ENCODE results near the gene AFM. TPM values are rescaled to one million over a fixed set of nuclear protein-coding genes. Genes with fewer than 3 reads are reported as not detected.

The AFM gene
- total RNA-seq (2021; fragmentation: NEBNext Ultra II Directional; extraction: Animal tissue kit (Norgen Biotek cat#: 25700)), result not detected in 2 replicates
- not detected in 2 replicates for polyA plus RNA-seq (2011; rRNA removed)
- not detected for polyA plus RNA-seq (2011; cell fraction: cytosol; rRNA removed)
- polyA plus RNA-seq (2011; cell fraction: nucleus; rRNA removed), result not detected
- polyA plus RNA-seq (2012, experiment 1 of 2), result not detected in 4 replicates
- polyA plus RNA-seq (2012, experiment 2 of 2), result not detected
- not detected for polyA plus RNA-seq (2013, experiment 1 of 2)
- polyA plus RNA-seq (2013, experiment 2 of 2), result not detected
- polyA minus RNA-seq (2011; rRNA and poly(A)+ RNA removed), result not detected in 2 replicates
- not detected for polyA minus RNA-seq (2011; cell fraction: cytosol; rRNA and poly(A)+ RNA removed)
- polyA minus RNA-seq (2011; cell fraction: nucleus; rRNA and poly(A)+ RNA removed), result not detected
- long read RNA-seq, experiment 1, result 0 reads
- long read RNA-seq, experiment 2, result 0 reads

GRCh38 chr4:73481358-73481757, at the start of gene AFM:
Gene AFM (plus strand): TSS chr4:73481745. CDS start chr4:73481776, 31 bp downstream.
- H4K91ac ChIP-seq (replicated peaks; ENCODE audit: insufficient read length, low read length), result no peak within 1 kb of the TSS
- H3K4me2 ChIP-seq (ENCODE audit: insufficient read depth in 1 of 2, low read depth in 2 of 2, low read length in 2 of 2), result no peak within 1 kb of the TSS
- no peak within 1 kb of the TSS for H3K23ac ChIP-seq (ENCODE audit: insufficient read length)
- H4K5ac ChIP-seq (ENCODE audit: insufficient read length, low read depth, low read length), result no peak within 1 kb of the TSS
- no peaks in the 10 kb centered on the region for H3K79me2 ChIP-seq (ENCODE audit: control insufficient read depth in 1 of 2, insufficient read depth in 2 of 2, low read length in 2 of 2)
- H3K79me1 ChIP-seq (ENCODE audit: low read depth, low read length), result no peaks in the 10 kb centered on the region
- no peak within 1 kb of the TSS for H2BK20ac ChIP-seq (ENCODE audit: low read length)
- no peak within 1 kb of the TSS for H3K18ac ChIP-seq (ENCODE audit: extremely low read depth, low read length)
- no peak within 1 kb of the TSS for H3K9ac ChIP-seq (replicated peaks in 1 of 4; ENCODE audit: extremely low read depth in 1 of 4, low read depth in 3 of 4, low read length in 3 of 4)
- H3K9me3 ChIP-seq (ENCODE audit: insufficient read depth in 2 of 2, low read depth in 1 of 2, low read length in 1 of 2), result no peaks in the 10 kb centered on the region
- H4K8ac ChIP-seq (ENCODE audit: extremely low read depth, insufficient read depth, low read length), result no peak within 1 kb of the TSS; the same call in 1 of the 2 replicates
- POLR2A ChIA-PET (ENCODE audit: partially characterized antibody), result no interaction called here
- DNase-seq (ENCODE audit: low read depth in 1 of 2, low spot score in 2 of 2), result no peak
- H3K4me1 ChIP-seq (replicated peaks in 1 of 4; ENCODE audit: control insufficient read depth in 3 of 4, insufficient read depth in 4 of 4, low read length in 3 of 4), result 0 out of 7 replicates have a peak, but pooled peaks cover 0 to 2% (median 0%) of the 10 kb centered on the region in 4 experiments
- no peaks in the 10 kb centered on the region for H3K36me3 ChIP-seq (ENCODE audit: control insufficient read depth in 2 of 4, insufficient read depth in 4 of 4, low read length in 3 of 4)
- H3K27me3 ChIP-seq (replicated peaks in 1 of 4; ENCODE audit: control insufficient read depth in 3 of 4, extremely low read depth in 1 of 4, insufficient read depth in 3 of 4, low read length in 3 of 4), result no peaks in the 10 kb centered on the region
- H3K56ac ChIP-seq (replicated peaks; ENCODE audit: insufficient read length, low read depth, low read length), result no peak within 1 kb of the TSS
- no peak within 1 kb of the TSS for H2BK12ac ChIP-seq (ENCODE audit: low read depth, low read length)
- no peak within 1 kb of the TSS for H3K27ac ChIP-seq (ENCODE audit: low read depth, low read length)
- 45% methylated on average over 2 of the region's 2 CpGs; no CpG with 5 or more reads in 1 of the 2 experiments for WGBS, 2 experiments (ENCODE audit: extremely low coverage in 1 of 2, insufficient coverage in 1 of 2, insufficient read length in 1 of 2, insufficient replicate concordance in 2 of 2, low coverage in 1 of 2, low lambda C conversion rate in 2 of 2, missing lambda C conversion rate in 1 of 2)
- no peak within 1 kb of the TSS for H2BK5ac ChIP-seq (ENCODE audit: low read depth, low read length)
- CTCF ChIA-PET (ENCODE audit: partially characterized antibody), result no interaction called here
- H3K4me3 ChIP-seq (ENCODE audit: extremely low read depth in 1 of 4, insufficient read depth in 2 of 4, low read depth in 3 of 4, low read length in 4 of 4), result no peak within 1 kb of the TSS
- H4K20me1 ChIP-seq (replicated peaks in 1 of 2; ENCODE audit: control insufficient read depth in 1 of 2, insufficient read depth in 2 of 2, low read length in 2 of 2), result no peaks in the 10 kb centered on the region
- H2BK120ac ChIP-seq (replicated peaks; ENCODE audit: low read depth, low read length), result no peak within 1 kb of the TSS
- FAIRE-seq, result no peak
- H3K4ac ChIP-seq (replicated peaks; ENCODE audit: insufficient read length, low read depth, low read length), result no peak within 1 kb of the TSS
- H3K14ac ChIP-seq (ENCODE audit: insufficient read length), result no peak within 1 kb of the TSS
- H2BK15ac ChIP-seq (ENCODE audit: low read length), result no peak within 1 kb of the TSS
- no peak within 1 kb of the TSS for H2AFZ ChIP-seq (ENCODE audit: low read length)
- no peaks in the 10 kb centered on the region; the same call in 1 of the 2 replicates for H3K23me2 ChIP-seq (ENCODE audit: low read depth, low read length)
- H2AK5ac ChIP-seq (ENCODE audit: low read depth, low read length), result no peak within 1 kb of the TSS
- TF ChIP-seq FOSL1 (IDR thresholded peaks at IDR 0.05; ENCODE audit: insufficient read depth, low read depth, low read length) (no peak), EP300 (IDR thresholded peaks at IDR 0.05; ENCODE audit: borderline replicate concordance in 1 of 2, low read depth in 2 of 2, low read length in 2 of 2) (no peak), KDM5A (IDR thresholded peaks at IDR 0.05; ENCODE audit: low read length) (no peak), TAF7 (optimal IDR thresholded peaks at IDR 0.05; ENCODE audit: borderline replicate concordance, low read depth, low read length) (no peak), TBP (IDR thresholded peaks at IDR 0.05; ENCODE audit: low read depth, low read length) (no peak), MAX (IDR thresholded peaks at IDR 0.05) (no peak), BACH1 (IDR thresholded peaks at IDR 0.05; ENCODE audit: low read length) (no peak), POU5F1 (IDR thresholded peaks at IDR 0.05; ENCODE audit: low read depth, low read length) (no peak), RNF2 (IDR thresholded peaks at IDR 0.05; ENCODE audit: borderline replicate concordance, low read depth, low read length, missing control alignments, poor library complexity, severe bottlenecking) (no peak), ASH2L (IDR thresholded peaks at IDR 0.05; ENCODE audit: low read length) (no peak), SRF (IDR thresholded peaks at IDR 0.05; ENCODE audit: low read depth, low read length) (no peak), GTF2F1 (IDR thresholded peaks at IDR 0.05; ENCODE audit: borderline replicate concordance, low read depth, low read length) (no peak)
